Activated CD4-positive, alpha-beta T cell treated with anti-CD3 and anti-CD28 coated beads, Interleukin-2, amount 50 U/mL, for 16 hours (primary cell): ENCODE results near the gene TRIM22.
"Not testable (repeated sequence)": the region's sequence is repeated elsewhere in the genome, so short reads cannot be mapped to it uniquely, and the experiment has no call there.

Experiments used
- DNase-seq: peaks from one replicate; pipeline ENCODE4 v3.0.0-alpha.2; 2020

TRIM22 gene

DNA sequence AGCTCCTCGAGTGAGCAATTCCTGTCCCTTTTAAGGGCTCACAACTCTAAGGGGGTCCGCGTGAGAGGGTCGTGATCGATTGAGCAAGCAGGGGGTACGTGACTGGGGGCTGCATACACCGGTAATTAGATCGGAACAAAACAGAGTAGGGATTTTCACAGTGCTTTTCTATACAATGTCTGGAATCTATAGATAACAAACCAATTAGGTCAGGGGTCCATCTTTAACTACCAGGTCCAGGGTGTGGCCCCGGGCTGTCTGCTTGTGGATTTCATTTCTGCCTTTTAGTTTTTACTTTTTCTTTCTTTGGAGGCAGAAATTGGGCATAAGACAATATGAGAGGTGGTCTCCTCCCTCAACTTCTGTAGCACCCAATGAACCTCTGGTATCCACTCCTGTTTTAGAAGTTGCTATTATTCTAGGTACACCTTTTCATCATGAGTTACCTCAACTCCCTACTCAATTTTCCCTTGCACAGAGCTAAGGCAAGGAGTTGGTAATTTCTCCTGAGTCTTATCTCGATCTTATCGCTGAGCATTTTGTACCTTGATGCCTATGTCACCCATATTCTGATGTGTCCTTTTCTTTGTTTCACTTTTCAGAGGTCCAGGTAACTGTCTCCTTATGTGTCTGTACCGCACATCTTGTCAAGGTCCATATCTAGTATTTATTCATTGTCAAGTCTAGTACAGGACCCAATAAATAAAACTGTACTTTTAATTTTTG is 1.8 kb downstream of the TRIM22 start:
- DNase-seq = not testable (repeated sequence)

DNA sequence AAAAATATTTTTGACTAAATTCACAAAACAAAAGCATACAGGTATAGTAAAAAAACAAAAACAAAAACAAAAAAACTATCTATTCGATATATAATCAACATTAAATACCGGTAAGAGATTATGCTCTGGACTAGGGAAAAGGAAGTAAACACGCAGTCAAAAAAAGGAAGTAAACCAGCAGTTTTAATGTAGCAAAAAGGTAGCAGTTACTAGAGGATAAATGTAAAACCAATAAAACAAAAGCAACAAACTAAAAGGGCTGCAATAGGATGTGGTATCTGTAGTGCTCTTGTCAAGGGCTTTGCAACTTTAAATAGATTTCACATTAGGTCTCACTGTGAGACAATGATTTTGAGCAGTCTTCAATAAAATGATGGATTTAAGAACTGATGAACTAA is 2.4 kb downstream of the TRIM22 start:
- no peak for DNase-seq

DNA sequence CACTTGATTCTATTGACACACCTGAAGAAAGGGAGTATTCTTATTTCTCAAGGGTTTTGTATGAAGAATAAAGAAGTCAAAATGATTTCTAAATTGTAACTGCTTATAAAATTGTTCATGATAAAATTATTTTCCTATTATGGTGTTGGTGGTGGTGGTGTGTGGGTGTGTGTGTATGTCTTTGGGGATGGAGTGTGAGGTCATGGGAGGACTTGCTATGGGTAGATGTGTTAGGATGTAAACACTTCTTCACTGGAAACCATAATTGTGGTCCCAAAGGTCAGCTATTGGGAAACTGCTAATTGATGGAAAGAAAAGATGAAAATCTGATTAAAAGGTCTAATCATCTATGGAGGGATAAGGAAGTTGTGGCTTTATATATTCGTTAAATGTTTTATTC is 5.1 kb downstream of the TRIM22 start:
- DNase-seq = no peak

DNA sequence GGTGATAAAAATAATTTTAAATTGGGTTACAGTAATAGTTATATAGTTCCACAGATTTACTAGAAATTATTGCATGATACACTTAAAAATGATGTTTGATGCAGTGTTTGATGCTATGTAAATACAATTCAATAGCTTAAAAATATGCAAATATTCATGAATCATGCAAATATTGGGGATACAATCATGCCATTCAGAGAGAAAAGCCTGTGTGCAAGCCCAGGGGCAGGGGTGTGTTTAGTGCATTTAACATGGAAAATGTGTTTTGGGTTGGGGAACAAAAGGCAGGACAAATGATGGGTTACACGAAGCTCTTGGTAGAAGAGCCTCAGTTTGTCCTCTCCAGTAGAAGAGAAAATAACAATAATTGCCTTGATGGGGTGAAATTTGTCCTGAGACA is 6.0 kb downstream of the TRIM22 start:
- no peak for DNase-seq

DNA sequence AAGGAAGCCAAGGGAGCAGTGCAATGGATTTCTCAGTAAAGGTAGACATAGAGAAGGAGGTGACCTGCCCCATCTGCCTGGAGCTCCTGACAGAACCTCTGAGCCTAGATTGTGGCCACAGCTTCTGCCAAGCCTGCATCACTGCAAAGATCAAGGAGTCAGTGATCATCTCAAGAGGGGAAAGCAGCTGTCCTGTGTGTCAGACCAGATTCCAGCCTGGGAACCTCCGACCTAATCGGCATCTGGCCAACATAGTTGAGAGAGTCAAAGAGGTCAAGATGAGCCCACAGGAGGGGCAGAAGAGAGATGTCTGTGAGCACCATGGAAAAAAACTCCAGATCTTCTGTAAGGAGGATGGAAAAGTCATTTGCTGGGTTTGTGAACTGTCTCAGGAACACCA is 6.6 kb downstream of the TRIM22 start:
- no peak for DNase-seq

DNA sequence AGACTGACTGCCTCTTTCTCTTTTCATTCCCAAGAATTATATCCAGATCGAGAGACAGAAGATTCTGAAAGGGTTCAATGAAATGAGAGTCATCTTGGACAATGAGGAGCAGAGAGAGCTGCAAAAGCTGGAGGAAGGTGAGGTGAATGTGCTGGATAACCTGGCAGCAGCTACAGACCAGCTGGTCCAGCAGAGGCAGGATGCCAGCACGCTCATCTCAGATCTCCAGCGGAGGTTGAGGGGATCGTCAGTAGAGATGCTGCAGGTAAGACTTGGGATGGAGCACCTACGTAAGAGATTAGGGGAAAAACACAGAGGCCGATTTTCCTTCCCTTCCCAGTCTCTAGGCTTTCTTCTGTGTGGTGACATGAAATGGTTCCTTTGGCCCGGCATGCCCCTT is 8.7 kb downstream of the TRIM22 start:
- DNase-seq = no peak

DNA sequence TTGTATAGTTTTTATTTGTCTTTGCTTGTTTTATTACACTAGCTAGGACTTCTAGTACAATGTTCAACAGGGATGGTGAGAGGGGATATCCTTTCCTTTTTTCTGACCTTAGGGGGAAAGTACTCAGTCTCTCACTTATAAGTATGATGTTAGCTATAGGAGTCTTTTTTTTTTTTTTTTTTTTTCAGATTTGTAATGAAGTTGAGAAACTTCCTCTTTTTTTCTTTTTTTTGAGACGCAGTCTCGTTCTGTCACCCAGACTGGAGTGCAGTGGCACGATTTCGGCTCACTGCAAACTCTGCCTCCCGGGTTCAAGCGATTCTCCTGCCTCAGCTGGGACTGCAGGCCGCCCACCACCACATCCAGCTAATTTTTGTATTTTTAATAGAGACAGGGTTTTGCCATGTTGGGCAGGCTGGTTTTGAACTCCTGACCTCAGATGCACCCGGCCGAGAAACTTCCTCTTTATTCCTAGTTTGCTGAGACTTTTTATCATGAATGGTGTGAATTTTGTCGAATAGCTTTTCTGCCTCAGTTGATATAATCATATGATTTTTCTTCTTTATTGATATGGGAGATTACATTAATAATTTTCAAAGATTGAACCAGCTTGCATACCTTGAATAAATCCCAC is 10.9 kb downstream of the TRIM22 start:
- DNase-seq = no peak

DNA sequence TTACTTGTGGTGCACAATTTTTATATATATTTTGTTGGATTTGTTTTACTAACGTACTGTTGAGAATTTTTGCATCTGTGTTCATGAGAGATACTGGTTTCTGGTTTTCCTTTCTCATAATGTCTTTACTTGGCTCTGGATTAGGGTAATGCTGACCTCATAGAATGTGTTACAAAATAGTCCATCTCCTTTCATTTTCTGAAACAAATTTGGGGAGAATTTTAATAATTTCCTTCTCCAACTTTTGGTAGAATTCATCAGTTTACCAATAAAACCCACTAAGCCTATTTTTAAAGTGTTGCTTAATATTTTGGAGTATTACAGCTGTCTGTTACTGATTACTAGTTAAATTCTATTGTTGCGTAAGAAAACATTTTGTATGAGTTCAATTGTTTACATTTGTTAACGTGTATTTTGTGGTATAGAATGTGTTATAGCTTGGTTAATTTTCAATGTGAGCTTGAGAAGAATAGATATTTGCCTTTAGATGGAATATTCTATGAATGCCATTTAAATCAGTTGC is 11.5 kb downstream of the TRIM22 start:
- DNase-seq = no peak

DNA sequence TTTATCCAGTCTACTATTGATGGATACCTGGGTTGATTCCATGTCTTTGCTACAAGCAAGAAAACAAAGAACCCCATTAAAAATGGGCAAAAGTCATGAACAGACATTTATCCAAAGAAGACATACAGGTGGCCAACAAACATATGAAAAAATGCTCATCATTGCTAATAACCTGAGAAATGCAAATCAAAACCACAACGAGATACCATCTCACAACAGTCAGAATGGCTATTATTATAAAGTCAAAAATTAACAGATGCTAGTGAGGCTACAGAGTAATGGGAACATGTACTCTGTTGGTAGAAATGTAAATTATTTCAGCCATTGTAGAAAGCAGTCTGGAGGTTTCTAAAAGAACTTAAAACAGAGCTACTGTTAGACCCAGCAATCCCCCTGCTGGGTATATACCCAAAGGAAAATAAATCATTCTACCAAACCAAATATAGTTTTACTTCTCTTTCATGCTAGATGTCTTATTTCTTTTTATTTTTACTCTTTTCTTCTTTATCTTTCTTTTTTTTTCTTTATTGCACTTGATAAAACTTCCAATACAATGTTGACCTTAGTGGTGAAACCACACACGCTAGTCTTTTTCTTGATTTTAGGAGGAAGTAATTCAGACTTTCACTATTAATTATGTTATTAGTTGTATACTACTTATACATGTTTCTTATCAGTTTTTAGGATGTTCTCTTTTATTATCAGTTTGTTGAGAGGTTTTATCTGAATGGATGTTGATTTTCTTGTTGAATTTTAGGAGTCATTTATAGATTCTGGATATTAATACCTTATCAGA is 14.3 kb downstream of the TRIM22 start:
- DNase-seq = no peak

DNA sequence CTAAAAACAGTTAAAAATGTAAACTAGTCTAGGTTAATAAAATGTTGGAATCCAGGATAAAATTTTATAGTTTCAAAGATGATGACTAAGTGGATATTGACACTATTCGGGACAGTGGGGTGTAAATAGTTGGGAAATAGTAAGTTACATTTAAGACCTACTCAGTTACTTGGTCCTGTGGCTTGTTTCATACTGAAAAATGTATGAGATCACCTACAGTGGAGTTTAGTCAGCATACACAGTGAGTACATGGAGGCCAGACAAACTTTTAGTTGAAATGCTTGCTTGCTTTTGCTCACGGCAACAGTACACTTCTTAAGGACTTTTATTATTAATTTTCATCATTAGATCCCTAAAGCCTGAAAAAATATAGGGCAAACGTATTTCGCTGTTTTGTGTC is 16.1 kb downstream of the TRIM22 start:
- no peak for DNase-seq

DNA sequence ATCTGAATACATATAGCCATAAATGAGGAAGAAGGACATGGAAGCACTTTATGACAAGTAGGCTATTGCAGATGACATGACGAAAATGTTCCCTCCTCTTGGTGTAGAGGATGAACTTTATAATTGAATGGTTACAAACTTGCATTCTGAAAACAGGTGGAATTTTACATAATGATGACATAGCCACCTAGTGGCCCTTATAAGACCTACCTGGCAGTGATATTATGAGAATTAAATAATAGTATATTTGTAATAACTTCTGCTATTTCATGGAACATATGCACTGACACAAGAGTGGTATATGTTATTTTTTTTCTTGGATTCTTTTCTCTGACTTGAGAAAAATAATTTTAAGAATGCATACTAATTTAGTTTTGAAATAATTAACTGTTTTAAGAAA is 22.9 kb downstream of the TRIM22 start:
- no peak for DNase-seq

DNA sequence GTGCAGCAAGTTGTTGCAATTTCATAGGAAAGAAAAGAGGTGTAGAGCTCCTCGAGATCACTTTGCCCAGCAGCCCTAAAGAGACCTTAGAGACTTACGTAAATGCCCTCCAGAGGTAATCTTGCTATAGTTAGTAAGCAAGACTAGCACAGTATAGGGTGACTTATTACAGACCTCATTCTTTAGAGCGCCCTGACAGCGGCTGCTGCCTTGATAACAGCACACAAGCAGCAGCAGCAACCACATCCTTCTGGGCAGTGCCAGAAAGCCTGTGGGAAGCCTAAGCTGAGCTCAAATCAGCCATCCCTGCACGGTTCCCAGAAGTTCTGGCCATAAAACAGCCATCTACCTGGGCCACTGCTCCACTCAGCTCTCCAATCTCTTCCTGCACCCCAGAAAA is 24.1 kb downstream of the TRIM22 start:
- no peak for DNase-seq

DNA sequence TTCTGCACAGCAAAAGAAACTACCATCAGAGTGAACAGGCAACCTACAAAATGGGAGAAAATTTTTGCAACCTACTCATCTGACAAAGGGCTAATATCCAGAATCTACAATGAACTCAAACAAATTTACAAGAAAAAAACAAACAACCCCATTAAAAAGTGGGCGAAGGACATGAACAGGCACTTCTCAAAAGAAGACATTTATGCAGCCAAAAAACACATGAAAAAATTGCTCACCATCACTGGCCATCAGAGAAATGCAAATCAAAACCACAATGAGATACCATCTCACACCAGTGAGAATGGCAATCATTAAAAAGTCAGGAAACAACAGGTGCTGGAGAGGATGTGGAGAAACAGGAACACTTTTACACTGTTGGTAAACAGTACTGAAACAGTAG is 26.9 kb downstream of the TRIM22 start:
- not testable (repeated sequence) for DNase-seq

DNA sequence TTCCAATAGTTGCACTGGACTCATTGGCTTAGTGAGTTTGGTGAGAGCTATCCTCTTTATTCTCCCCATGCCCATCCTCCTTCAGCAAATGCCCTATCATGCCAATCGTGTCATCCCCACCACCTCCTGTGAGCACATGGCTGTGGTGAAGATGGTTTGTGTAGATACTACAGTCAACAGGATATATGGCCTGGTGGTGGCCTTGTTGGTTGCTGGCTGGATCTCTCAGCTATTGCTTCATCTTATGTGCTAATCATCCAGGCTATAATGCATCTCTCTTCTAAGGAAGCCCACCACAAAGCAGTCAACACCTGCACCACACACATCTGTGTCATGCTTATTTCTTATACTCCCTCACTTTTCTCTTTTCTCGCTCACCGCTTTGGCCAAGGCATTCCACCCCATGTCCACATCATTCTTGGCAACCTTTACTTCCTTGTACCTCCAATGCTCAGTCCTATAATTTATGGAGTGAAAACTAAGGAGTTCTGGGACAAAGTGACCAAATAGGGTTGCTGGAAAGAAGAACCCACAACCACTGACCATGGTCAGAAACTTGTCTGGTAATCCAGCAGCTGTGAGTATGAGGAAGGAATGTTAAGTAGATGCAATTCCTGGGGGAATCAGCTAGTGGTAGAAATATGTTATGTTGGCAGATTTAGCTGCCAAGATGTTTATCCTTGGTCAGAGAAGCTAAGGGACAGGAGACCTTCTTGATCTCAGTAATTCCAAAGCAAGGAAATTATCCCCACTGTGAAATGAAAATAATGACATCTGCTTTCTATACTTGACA is 30.3 kb downstream of the TRIM22 start:
- DNase-seq = no peak

DNA sequence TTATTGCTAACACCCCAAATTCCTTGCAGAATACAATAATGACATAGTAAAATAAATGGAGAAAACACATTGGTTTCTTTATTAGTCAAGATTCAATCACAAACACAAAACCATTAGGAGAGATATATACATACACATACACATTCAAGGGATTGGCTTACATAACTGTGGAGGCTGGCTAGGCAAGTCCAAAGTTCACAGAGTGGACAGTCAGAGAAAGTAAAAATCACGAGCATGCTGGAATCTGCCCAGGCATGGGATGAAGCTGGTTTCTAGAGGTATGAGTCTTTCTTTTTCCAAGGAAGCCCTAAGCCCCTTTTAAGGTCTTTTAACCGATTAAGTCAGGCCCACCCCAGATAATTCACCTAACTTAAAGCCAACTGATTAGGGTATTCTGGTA is 33.0 kb downstream of the TRIM22 start:
- no peak for DNase-seq

DNA sequence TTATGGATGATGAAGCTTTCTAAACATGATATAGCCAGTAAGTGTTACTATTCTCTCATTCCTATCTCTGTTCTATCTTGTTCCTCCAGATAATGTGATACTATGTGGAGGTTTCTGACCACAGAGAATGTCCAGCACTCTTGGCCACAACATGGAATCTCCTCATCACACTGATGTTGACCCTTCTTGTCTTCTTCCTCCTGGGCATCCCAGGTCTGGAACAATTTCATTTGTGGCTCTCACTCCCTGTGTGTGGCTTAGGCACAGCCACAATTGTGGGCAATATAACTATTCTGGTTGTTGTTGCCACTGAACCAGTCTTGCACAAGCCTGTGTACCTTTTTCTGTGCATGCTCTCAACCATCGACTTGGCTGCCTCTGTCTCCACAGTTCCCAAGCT is 36.8 kb downstream of the TRIM22 start:
- DNase-seq = no peak

DNA sequence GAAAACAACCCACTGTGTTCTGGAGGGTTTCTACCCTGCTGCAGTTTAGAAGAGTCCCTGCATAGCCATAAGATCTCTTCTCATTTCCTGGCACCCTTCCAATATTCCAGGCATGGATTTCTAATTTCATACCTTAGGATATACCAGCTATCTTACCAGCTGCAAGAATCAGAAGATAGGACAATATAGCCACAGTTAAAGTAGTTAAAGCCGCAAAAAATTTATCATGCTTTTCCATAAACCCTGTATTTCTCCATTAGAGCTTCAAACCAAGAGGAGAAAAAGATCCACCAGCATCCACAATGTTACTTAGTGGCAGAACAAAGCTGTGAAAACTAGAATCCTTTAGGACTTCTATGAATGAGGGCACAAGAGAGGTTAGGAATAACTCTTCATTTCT is 38.1 kb downstream of the TRIM22 start:
- no peak for DNase-seq

DNA sequence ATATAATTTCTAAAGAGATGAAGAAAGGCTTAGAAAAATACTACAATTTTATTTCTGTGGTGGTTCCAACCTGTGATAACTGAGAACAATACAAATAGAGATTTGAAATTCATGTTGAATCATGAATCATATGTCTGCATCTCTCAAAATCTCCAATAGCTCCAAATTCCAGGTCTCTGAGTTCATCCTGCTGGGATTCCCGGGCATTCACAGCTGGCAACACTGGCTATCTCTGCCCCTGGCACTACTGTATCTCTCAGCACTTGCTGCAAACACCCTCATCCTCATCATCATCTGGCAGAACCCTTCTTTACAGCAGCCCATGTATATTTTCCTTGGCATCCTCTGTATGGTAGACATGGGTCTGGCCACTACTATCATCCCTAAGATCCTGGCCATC is 46.8 kb downstream of the TRIM22 start, which contains the start of gene OR56B1:
OR56B1 (plus strand) TSS at position 53 of the 400 bp plus-strand sequence; CDS start at position 122, 69 bp downstream.
- no peak for DNase-seq

DNA sequence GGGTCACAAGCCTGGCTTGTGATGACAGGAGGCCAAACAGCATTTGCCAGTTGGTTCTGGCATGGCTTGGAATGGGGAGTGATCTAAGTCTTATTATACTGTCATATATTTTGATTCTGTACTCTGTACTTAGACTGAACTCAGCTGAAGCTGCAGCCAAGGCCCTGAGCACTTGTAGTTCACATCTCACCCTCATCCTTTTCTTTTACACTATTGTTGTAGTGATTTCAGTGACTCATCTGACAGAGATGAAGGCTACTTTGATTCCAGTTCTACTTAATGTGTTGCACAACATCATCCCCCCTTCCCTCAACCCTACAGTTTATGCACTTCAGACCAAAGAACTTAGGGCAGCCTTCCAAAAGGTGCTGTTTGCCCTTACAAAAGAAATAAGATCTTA is 47.5 kb downstream of the TRIM22 start:
- DNase-seq = no peak

DNA sequence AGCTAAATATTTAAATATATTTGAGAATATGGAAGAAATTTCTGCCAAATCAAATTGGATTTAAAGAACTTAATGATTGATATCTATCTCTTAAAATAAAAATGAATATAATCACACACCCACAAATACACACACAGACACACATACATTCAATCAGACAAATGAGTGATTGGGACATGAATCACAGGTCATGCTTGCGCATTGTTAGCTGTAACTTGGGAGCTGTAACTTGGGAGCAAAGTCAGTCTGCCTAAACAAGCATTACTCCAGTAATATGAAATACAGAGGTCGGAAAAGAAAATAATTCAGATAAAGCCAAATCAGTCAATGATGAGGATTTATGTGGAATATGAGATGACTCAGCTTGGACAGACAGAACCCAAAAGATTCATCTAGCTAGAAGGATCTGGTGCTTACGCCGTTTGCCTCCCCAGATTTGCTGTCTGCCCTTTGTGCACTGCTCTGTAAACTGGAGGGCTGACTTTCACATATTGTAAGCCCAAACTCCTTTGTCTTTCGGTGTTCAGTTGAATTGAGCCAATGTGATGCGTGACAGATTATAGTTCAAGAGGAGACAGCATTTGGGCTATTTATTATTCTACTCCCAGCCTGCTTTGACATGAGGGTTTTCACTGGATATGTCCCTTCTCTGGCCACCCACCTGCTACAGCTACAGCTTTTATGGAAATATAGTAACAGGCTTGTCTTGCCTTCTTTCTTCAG is 48.2 kb downstream of the TRIM22 start:
- DNase-seq = no peak

DNA sequence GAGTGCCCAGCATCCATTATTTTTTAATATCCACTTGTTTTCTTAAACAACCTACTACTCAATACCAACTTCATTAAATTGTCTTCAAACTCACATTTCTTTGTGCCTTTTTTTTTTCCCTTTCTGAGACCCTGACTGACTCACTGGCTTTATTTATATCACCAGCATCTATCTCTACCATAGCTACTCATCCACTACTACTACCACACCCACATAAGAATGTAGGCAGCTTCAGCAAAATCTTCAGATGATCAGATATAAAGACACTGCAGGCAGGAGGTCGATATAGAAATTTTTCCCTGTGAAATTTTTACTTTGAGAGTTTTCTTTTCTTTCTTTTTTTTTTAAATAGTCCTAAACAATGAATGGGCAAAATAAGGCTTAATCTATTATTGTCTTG is 48.8 kb downstream of the TRIM22 start:
- no peak for DNase-seq

DNA sequence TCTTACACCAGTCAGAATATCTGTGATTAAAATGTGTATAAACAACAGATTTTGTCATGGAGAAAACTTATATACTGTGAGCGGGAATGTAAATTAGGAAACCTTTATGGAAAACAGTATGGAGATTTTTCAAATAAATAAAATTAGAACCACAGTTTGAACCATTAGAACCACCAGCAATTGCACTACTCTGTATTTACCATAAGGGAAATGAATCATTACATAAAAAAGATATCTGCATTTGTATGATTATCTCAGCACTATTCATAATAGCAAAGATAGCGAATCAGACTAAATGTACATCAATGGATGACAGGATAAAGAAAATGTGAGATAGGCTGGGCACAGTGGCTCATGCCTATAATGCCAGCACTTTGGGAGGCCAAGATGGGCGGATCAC is 57.0 kb downstream of the TRIM22 start:
- DNase-seq = no peak
